Stomach (tissue), 4 donors: ENCODE data around the gene FCHSD2.

Source experiments
- POLR2A ChIP-seq, 4 donors: fragments of 450-650 bp; IDR thresholded peaks; one replicate each; pipeline ENCODE4 v1.6.1; 2016; ENCODE audit warnings: antibody characterized with exemption in 4 of 4, control low read depth in 2 of 4, mild to moderate bottlenecking in 1 of 4, moderate library complexity in 1 of 4
- POLR2AphosphoS5 ChIP-seq, 3 donors: sonication (generic); formaldehyde crosslinking; IDR thresholded peaks; one replicate each; pipeline ENCODE4 v1.6.1; 2016; ENCODE audit warnings: antibody characterized with exemption in 3 of 3

DNA sequence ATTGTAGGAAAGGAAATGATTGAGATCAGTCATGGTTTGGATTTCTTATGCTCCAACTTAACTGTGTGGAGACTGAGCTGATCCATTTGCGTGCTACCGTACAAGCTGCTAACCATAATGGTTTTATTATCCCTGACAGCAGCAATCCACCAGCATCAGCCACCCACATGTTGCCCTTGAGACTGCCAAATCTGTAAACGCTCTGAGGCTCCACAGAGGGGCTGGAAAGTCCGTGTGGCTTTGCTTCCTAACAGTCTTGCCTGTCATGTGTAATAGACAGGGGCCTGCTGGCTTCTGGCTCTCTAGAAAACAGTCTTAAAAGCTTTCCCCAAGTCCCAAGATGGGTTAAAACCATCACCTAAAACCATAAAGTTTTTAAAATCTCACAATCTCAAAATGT, 297.8 kb downstream of the FCHSD2 start:
- TF ChIP-seq POLR2AphosphoS5 (IDR thresholded peaks at IDR 0.05), result no peak
- TF ChIP-seq POLR2A (IDR thresholded peaks at IDR 0.05), result no peak
